GOT3 (cell line): ENCODE measurements around the gene SASH1.
"Not testable (repeated sequence)": the region's sequence is repeated elsewhere in the genome, so short reads cannot be mapped to it uniquely, and the experiment has no call there.

Experiments
- DNase-seq: peaks from one replicate; lab custom pipeline; 2025; ENCODE audit warnings: mixed read lengths; lab: John Stamatoyannopoulos, UW

The SASH1 gene

DNA sequence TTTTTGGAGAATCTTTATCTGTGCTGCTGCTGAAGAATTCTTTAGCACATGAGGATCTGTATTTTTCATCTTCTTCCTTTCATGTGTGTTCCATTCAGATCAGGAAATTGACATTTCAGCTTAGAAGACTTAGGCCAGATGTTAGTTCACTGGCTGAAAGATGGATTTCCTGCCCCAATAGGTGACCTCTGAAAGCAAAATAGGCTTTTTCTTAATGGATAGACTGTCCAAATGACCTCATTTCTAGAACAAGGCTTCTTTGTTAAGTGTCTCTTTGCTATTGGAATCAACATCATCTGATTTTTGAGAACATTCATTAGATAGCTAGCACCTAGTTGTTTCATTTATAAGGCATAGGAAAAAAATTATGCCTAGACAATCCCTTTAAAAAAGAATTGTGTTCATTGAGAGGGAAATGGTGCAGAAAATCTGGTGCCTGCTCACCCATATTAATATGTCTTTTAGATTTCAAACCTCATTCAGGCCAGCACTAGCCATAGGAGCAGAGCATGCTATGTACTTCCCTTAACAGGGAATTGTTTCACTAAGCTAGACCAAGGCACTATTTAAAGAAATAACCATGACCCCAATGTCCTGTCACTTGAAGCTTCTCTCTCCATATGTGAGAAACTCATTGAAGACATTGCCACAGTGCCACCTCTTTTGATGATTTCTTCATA, 13.6 kb upstream of the SASH1 start:
- DNase-seq, result no peak

DNA sequence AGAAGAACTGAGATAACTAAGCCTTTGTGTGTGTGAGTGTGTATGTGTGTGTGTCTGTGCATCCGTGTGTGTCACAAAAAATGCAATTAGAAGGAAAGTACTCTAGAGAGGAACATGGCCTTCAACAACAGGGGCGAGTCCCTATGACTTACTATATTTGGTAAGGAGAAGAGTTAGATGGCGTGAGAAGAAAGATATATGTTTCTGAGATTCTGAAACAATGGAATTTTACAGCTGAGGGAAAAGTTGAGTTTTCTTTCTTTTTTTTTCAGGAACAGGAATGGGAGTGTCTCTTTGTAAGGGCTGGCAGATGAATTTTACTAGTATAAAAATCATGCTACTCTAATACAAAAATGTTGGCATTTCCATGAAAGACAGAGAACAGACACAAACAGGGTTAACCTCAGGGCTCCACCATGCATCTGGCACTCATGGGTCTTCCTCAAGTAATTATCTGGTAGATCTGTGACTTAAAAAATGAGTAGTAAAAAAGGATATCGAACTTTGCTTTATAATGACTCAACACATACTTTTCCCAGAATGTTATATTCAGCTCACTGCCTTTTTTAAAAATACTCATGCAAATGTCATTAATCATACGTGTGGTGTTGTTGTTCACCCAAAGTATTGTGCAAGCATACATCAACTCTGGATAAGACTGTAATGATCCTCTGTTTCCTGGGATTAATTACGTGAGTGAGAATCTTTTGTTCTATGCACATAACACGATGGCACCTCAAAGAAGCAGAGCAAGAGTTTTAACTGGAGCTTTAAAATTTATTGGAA, 12.8 kb upstream of the SASH1 start:
- DNase-seq, result no peak

DNA sequence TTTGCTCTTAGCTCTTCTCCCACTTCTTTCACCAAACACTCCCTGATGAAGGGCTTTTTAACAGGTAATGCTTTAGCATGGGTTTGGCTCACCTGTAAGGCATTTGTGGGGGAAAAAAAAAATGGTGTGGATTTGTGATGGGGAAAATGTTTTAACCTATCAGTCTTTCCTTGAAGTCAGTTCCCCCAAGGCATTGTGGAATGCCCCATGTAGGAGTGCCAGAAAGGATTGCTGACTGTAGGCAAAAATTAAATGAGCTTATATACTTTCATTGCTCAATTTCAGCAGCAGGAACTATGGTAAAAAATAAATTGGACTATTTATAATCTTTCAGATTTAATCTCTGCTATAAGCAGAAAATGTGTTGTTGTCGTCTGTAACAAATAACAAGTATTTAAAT, 10.6 kb upstream of the SASH1 start:
- no peak for DNase-seq

DNA sequence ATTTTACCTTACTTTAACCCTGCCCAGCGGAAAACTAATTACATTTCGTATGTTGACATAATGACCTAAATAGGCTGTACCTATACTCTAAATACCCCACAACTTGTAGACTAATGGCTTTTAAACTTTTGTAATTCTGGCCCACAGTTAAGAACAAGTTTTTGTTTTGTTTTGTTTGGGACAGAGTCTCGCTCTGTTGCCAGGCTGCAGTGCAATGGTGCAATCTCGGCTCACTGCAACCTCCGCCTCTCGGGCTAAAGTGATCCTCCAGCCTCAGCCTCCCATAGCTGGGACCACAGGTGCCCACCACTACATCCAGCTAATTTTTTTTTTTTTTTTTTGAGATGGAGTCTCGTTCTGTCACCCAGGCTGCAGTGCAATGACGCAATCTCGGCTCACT, 5.7 kb upstream of the SASH1 start:
- no peak for DNase-seq

DNA sequence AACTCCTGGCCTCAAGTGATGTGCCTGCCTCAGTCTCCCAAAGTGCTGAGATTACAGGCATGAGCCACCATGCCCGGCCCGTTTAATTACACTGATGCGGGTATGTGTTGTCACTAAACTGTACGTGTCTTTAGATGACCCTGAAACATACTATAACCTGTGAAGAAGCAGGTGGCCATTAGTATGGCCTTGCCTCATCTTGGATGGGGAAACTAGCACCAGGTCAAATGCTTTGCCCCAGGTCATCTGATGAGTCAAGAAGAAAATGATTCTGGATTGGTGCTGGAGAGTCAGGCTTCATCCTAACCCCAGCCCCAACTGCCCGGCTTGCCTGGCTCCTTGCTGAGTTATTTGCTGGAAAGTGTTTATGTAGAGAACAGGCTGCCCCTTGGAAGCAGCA, 2.9 kb upstream of the SASH1 start:
- no peak for DNase-seq

DNA sequence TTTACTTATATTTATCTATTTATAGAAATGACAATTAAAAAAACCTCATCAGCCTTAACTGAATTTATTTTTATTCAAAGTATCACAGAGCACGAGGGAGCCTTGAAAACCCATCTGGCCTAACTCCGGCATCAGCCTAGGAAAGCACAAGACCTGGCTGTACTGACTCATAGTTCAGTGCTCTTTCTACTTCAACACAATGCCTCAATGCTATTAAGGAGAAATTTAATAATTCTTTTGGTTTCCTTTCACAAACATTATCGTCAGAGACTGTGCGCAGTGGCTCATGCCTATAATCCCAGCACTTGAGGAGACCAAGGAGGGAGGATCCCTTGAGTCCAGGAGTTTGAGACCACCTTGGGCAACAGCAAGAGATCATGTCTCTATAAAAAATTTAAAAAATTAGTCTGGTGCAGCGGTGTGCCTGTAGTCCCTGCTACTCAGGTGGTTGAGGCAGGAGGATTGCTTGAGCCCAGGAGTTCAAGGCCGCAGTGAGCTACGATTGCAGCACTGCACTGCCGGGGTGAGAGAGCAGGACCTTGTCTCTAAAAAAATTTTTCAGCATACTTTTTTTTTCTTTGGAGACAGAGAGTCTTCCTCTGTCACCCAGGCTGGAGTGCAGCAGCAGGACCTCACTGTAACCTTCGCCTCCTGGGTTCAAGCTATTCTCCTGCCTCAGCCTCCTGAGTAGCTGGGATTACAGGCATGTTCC, 1.9 kb upstream of the SASH1 start:
- DNase-seq, result no peak

DNA sequence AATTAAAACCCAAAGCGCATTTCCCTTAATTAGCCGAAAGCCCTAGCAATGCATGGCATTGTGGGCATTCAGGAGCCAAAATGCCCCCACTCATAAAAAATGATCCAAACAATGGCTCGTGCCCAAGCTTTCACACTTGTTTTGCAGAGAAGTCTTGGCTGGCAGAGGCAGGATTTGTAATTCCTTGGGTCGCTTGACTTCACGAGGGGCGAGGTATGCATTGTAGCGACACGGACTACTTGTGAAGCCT, 613 bp upstream of the SASH1 start:
- DNase-seq, result no peak

DNA sequence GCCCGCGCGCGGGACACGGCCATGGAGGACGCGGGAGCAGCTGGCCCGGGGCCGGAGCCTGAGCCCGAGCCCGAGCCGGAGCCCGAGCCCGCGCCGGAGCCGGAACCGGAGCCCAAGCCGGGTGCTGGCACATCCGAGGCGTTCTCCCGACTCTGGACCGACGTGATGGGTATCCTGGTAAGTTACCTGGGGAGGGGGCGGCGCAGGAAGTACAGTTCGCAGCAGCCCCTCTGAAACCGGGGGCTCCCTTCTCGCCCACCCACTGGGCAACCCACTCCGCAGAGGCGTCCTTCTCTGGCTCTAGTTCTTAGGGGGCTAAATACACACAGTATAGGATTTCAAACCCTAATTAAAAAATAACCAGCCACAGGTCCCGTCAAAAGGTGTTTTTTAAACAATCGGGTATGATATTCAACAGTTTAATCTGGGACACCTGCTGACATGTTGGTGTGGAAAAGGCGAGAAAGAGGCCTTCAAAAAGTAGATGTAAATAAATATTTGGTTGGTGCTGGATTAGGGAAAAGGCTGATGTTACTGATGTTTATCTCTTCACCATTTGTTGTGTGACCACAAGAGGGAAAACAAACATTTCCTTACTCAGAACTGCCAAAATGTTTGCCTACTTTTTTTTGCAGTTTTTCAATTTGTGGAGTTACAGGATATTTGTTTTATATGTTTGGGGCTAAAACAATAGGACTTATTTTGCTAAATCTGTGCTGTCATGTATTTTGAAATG, 577 bp downstream of the SASH1 start:
- no peak for DNase-seq

DNA sequence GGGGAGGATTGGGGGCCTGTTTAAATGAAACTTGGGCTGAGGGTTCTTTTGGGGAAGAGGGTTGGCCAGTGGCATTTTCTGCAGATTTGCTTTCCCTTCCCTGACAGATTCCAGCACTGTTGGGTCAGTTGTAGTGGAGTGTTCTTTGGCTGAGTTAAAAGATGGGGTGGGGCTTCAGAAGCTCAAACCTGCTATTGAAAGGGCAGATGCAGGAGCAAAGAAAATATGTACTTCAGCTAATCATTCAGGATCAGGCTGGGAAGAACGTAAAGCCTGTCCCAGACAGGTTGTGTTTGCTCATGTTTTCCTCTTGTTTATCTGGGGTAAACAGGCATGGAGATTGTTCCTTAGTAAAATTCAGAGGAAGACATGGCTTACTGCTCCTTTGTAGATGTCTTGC, 2.5 kb downstream of the SASH1 start:
- DNase-seq, result no peak

DNA sequence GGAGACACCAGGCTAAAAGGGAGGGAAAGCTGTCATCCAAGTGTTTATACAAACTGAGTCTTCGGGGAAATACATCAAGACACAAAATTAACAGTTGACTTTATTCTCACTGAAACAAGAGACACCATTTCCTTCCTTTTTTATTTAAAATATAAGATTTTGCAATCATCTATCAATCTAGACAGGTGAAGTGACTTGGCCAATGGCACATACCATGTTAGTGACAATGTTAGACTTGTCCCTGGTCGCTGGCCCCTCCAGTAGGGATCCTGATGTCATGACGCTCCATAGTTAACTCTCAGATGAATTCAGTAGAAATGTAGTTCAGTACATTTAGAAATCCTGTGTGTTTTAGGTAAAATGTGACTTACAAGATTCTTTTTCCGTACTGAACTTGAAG, 2.9 kb downstream of the SASH1 start:
- DNase-seq, result no peak

DNA sequence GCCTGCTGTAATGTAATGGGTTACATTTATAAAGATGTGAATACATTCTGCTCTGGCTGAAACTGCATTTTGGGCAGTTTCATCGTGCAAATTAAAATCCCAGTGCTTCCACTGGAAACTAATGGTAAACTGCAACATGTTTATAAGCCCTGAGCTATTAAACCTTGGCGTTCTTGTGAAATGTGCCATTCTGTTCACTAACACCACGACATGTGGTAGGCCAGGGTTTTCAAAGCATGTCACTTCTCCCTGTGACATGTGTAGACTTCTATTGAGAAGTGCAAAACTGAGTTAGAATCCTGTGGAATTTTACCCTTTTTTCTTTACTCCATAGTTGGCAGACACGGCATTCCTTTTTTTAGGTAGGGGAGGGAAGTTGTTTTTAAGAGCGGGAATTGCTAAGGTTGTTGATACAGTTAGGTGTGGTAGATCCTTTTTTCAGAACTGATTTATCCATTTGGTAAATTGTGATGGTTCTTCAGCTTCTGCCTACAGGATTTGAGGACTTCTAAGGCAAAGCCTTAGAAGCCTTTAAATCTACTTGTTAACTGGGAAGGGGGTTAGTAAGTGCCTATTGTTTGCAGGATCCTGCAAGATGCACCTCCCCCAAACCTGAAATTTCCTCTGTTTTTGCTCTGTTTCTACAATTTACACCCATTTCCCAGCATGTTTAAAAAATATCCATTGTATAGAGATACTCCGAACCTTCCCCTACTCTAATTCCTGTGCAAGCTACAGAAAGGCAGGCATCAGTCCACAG, 4.2 kb downstream of the SASH1 start:
- DNase-seq, result no peak

DNA sequence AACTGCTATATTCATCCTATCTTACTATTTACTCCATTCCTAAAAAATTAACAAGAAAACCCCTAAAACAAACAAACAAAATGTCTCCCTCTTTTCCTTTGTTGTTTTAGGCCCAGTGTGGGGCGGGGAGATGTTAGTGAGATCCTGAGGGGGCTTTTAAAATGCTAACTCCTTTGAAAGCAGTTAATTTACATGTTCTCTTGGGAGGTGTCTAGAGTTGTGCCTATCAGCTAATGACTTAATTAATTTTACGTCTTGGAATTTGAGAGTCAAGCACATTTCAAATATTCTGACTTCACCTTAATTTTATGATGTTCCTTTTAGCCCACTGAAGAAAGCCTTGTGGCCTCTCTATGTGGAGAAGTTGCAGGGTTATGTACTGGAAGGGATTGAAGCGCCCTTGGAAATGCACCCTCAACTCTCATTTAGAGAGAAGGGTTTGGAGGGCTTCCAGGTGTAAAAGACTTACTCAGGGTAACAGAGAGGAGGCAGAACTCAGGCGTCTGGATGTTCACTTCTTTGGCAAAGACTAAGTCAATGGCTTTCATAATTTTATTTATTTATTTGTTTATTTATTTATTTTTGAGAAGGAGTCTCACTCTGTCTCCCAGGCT, 4.9 kb downstream of the SASH1 start:
- DNase-seq, result no peak

DNA sequence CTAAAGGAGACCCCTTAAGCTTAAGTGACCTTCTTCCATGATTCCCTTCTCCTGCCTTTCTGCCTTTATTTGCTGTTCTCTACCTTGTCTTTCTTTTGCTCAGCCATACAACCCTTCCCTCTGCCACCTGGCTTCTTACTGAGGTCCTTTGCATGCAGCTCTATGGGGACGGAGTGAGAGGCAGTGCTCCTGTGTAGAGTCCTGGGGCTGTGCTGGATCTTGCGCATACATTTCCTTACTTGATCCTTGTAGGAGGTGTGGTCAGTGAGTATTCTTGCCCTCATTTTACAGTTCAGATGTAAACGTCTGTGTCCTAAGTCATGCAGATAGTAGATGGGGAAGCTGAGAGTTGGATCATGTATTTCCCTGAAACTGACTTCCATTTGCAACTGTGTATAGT, 5.7 kb downstream of the SASH1 start:
- no peak for DNase-seq

DNA sequence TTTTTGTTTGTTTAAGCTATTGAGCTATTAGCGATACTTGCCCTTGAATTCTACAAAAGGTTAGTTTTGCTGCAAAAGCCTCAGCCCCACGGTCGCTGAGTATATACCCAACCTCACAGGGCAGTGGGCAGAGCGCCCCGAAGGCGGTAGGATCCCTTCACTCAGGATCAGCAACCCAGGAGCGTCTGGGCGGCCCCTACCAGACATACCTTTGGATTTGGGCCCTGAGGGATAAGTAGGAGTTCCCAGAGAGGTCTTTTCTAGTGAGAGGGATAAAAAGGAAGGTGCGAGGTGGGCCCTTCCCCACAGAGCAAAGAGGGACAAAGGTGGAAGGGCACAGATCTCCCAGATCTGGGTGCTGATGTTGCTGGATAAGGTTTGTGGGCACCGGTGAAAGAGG, 6.1 kb downstream of the SASH1 start:
- no peak for DNase-seq

DNA sequence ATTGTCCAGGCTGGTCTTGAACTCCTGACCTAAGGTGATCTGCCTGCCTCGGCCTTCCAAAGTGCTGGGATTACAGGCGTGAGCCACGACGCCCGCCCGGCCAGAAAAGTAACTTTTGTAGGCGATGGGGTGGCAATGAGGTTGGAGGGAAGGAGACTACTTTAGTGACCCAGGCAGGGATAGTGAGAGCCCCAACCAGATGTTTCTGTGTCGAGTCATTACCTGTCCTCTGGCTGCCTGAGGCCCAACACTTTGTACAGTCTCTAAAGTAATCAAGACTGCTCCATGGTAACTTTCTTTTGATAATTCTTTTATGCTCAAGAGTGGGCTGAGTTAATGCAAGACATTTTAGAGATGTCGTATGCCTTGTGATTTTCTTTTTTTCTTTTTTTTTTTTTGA, 6.8 kb downstream of the SASH1 start:
- DNase-seq, result no peak

DNA sequence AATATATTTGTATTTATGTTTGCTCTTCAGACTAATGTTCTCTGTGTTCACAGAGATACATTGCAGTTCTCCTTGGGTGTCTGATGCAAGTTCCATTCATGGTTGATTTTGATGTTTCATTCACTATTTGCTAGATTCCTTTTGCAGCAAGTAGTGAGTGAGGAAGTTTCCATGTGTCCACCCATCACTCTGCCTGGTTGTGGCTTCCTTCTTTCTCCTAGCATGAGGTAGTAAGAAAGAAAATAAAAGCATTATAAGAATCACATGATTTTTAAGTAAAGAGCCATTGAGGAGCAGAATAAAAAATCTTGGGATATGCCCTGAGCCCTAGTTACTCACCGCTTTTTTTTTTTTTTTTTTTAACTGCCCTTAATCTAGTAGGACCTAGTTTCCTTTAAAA, 8.7 kb downstream of the SASH1 start:
- no peak for DNase-seq

DNA sequence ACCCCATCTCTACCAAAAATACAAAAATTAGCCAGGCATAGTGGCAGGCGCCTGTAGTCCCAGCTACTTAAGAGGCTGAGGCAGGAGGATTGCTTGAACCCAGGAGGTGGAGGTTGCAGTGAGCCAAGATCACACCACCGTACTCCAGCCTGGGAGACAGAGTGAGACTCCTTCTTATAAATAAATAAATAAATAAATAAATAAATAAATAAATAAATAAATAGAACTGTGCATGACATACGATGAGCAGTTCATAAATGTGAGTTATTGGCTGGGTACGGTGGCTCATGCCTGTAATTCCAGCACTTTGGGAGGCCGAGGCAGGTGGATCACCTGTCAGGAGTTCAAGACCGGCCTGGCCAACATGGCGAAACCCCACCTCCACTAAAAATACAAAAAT, 9.8 kb downstream of the SASH1 start:
- DNase-seq, result not testable (repeated sequence)

DNA sequence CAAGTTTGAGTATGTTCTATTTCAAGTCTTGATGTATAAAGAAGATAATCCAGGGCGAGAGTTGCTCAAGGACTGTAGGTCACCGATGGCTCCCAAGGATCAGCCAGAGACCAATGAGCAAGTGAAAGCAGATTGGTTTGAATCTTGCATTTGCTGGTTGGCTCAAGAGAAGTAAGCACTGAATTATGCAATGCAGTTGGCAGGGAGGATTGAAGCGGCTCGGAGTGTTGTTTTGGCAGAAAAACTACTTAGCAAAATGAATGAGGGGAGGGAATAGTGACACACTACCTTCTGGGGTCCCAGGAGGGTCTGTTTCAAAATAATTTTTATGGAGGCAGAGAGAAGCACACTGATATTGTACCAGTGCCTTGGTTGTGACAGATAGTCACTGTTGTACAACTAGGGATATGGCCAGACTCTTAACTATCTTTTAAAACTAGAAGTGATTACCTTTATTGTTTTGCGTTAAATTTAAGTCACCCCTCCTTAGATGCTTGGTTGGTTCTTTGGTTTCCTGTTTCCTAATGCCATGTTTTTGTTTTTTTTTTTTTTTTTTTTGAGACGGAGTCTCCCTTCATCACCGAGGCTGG, 15.7 kb downstream of the SASH1 start:
- DNase-seq, result peak; percentile 6

DNA sequence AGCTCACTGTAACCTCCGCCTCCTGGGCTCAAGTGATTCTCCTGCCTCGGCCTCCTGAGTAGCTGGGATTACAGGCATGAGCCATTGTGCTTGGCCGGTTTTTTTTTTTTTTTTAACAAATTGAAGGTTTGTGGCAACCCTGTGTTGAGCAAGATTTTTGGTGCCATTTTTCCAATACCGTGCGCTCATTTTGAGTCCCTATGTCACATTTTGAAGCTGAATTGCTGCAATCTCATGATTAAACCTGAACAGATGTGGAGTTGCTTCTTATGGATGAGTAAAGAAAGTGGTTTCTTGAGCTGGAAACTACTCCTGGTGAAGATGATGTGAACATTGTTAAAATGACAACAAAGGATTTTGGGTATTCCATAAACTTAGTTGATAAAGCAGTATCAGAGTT, 16.6 kb downstream of the SASH1 start:
- no peak for DNase-seq

DNA sequence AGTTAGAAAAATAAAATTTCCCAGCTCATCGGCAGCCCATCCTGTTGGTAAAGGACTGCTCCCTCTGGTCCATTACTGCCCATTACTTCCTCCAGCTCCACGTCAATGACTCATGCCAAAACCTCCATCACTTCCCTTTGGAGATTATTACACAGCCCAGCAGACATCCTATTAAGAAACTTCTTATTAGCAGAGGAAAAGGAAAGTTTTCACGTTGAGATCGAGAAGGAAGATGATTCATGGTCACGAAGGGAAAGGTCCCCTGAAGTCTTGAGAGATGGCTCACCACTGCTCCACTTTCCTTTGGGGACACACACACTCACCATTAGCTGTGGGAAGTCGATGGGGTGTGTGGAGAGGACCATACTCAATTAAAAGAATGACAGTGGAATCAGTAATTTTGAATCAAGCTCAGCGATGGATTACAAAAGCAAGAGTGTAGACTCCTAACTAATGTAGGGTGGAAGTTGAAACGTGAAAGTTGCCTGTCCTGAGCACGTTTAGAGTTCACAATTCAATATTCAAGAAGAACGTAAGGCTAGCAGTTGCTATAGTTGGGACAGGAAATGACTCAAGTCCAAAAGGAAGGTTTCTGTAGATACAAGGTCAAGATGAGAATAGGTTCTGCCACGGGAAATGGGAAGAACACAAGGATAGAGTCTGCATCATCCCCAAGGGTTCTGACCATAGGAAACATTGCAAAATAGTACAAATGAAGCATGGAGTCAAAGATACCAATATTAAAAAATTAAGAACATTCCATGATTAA, 21.6 kb downstream of the SASH1 start:
- no peak for DNase-seq
